HG03457 (cell line): ENCODE data around the gene HYLS1.
"Not testable (repeated sequence)": the region's sequence is repeated elsewhere in the genome, so short reads cannot be mapped to it uniquely, and the experiment has no call there.

Source experiments
- ATAC-seq: cut with Tn5 transposase; IDR thresholded peaks from one replicate; pipeline ENCODE4 v1.9.1; 2021; ENCODE audit warnings: moderate number of reproducible peaks; ENCODE audit not compliant: unreplicated experiment

Gene HYLS1, protein sequence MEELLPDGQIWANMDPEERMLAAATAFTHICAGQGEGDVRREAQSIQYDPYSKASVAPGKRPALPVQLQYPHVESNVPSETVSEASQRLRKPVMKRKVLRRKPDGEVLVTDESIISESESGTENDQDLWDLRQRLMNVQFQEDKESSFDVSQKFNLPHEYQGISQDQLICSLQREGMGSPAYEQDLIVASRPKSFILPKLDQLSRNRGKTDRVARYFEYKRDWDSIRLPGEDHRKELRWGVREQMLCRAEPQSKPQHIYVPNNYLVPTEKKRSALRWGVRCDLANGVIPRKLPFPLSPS

DNA sequence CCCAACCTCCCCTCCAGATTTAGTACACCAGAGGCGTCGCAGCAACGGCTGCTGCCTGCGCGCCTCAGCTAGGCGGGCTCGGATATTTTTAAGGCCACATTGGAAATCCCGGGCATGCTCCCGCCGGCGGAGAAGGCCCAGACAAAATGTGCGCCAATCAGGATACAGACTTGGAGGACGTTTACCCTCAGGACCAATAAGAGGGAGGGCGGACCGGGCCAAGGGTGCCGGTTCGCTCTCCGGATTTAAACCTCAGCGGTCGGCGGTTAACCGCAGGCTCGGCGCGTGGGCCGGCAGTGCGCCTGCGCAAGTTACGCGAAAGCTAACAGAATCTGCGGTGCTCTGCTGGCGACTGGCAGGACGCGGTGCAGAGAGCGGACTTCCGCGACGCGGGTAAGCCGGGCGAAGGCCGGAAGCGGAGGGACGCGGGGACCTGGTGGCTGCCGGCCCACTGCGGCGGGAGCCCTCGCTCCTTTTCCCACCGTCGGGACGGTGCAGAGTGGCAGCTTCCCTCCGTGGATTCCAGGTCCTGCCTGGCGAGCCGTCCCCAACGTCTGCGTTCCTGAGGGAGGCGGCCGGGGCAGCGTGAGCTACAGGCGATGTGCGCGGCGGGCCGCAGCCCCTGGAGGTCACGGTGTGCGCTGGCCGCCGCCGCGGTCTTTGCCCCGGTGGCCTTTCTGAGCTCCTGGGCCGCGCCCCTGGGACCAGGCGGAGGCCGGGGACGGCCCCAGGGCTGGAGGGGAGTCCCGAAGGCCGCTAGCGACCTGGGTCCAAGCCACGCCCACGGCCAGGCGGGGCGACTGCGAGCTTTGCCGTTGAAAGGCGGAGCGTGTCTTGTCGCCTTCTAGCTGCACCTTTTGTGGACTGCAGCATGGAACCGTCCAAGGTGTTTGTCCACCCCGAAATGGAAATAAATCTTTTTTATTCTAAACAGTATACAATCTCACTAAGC, at the start of gene HYLS1:
Gene HYLS1 (plus strand): TSS at position 296 of the 952 bp plus-strand sequence. CDS start 11,701 bp downstream, outside the sequence.
- peak; percentile 86 for ATAC-seq

DNA sequence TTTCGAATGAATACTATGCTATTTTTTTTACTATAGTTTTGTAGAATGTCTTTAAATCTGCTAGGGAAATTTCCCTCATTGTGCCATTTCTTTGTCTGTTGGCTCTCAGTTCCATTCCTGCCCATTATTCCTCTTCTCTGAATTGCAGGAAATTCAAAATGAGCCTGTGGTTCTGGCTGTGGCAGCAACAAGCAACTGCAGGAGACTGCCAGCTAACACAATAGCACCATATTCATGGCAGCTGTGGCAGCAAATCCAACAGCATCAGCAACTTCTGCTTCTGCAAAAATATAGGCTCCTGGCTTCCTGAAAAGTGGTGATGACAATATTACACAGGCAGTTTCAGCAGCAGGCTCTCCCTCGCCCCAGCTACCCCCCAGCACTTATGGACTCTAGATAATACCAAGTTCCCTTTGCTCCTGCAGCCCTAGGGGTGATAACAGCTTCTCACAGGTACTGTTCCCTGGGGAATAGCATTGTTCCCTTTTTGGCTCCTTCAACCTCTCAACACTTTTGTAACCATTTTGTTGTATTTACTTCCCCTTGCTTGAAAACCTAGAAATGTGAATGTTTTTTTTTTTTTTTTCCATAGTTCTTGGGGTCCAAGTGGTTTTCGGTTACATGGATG, 45.0 kb upstream of the HYLS1 start:
- ATAC-seq: no peak

DNA sequence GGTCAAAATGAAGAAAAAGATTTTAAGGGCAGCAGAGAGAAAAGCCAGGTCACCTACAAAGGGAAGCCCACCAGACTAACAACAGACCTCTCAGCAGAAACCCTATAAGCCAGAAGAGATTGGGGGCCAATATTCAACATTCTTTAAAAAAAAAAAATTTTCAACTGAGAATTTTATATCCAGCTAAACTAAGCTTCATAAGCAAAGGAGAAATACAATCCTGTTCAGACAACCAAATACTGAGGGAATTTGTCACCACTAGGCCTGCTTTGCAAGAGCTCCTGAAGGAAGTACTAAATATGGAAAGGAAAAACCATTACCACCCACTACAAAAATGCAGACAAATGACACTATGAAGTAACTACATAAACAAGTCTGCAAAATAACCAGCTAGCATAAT, 41.3 kb upstream of the HYLS1 start:
- no peak for ATAC-seq

DNA sequence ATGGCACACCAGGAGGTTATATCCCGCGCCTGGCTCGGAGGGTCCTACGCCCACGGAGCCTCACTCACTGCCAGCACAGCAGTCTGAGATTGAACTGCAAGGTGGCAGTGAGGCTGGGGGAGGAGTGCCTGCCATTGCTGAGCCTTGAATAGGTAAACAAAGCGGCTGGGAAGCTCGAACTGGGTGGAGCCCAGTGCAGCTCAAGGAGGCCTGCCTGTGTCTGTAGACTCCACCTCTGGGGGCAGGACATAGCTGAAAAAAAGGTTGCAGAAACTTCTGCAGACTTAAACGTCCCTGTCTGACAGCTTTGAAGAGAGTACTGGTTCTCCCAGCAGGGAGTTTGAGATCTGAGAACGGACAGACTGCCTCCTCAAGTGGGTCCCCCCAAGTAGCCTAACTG, 29.8 kb upstream of the HYLS1 start:
- ATAC-seq: not testable (repeated sequence)

DNA sequence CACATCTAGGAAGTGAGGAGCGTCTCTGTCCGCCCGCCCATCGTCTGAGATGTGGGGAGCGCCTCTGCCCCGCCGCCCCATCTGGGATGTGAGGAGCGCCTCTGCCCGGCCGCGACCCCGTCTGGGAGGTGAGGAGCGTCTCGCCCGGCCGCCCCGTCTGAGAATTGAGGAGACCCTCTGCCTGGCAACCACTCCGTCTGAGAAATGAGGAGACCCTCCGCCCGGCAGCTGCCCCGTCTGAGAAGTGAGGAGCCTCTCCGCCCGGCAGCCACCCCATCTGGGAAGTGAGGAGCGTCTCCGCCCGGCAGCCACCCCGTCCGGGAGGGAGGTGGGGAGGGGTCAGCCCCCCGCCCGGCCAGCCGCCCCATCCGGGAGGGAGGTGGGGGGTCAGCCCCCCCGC, 24.7 kb upstream of the HYLS1 start:
- not testable (repeated sequence) for ATAC-seq

DNA sequence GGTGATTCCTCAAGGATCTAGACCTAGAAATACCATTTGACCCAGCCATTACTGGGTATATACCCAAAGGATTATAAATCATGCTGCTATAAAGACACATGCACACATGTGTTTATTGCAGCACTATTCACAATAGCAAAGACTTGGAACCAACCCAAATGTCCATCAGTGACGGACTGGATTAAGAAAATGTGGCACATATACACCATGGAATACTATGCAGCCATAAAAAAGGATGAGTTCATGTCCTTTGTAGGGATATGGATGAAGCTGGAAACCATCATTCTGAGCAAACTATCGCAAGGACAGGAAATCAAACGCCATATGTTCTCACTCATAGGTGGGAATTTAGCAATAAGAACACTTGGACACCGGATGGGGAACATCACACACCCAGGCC, 22.1 kb upstream of the HYLS1 start:
- not testable (repeated sequence) for ATAC-seq

DNA sequence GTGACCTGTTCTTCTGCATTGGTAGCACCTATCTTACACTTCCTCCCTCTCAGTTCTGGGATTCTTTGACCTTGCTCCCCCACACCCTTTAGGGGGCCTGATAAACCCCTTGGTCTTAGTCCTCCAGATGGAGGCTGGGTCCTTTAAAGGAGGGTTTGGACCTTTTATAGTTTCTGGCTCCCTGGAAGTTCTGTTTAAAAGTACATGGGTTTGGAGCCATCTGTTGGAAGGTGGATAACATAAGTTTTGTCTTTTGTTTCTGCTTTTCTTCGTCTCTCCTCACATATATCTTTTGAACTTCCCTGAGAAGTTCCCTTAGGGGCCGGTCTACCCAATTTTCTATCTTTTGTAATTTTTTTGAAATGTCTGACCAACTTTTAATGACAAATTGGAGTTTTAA, 17.9 kb upstream of the HYLS1 start:
- no peak for ATAC-seq

DNA sequence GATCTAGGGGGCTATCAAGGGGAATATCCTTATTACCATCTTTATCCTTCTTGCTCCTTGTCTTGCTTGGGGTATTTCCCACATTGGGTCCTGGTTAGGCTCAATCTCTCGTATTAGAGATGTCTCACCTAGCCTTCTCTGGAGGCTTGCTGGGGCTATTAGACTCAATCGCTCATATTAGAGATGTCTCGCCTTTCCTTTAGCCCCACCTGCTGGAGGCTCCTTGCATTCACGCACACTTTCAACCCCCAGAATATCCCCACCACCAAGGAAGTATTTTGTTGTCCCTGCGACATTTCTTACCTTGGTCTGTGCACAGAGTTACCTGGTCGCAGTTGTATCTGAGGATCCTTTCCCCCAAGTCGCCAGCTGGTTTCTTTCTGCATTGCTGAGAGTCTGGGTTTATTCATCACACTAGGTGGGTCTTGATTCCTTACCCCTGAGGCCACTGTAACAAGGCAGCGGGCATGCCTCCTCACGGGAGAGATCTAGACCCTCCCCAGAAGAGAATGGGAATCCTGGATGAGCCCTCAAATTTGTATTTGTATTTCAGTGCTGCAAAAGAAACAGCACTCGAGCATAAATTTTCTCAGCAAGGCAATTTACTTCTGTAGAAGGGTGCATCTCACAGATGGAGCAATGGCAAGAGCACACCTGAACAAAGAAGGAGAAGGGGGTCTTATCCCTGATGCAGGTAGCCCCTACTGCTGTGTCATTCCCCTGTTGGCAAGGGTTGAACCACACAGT, 15.9 kb upstream of the HYLS1 start:
- no peak for ATAC-seq

DNA sequence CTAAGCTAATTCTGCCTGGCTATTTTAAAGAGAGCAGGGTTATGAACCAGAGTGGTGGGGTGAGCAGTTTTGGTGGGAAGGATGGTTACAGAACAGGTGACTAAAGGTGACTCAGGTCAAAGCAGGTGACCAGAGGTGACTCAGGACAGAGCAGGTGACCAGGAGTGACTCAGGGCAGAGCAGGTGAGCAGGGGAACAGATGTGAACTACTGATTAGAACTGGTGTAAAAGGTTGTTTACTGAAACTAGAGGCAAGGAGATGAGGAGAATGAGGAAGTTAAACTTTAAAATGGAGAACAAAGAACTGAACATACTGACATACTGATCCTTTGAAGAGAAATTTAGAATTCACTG, 15.4 kb upstream of the HYLS1 start:
- no peak for ATAC-seq

DNA sequence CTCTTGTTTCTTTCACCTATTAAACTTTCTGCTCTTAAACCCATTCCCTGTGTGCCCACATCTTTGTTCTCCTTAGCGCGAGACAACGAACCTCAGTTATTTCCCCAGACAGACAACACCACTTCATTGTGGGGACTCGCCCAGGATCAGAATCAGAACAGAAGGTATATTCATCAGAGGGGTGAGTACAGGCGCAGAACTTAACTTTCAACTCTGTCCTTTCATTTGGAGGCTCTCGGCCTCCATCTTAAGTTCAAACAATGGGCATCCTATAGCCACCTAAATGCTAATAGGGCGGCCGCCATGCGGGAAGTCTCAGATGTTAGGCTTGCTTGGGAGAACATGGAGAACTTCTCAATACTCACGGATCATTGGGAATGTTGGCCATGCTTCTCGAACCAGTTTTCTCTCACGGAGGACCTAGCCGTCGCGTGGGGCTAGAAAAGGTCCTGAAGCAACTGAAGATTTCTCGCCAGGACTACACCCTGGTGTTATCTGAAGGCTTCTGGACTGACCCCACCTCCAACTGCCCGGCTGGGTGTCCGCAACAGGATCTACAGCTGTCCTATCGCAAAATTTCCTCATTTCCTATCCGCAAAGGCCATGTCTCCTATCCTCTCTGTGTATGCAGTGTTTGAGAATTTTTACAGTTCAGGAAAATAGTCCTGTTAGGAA, 13.4 kb upstream of the HYLS1 start:
- no peak for ATAC-seq

DNA sequence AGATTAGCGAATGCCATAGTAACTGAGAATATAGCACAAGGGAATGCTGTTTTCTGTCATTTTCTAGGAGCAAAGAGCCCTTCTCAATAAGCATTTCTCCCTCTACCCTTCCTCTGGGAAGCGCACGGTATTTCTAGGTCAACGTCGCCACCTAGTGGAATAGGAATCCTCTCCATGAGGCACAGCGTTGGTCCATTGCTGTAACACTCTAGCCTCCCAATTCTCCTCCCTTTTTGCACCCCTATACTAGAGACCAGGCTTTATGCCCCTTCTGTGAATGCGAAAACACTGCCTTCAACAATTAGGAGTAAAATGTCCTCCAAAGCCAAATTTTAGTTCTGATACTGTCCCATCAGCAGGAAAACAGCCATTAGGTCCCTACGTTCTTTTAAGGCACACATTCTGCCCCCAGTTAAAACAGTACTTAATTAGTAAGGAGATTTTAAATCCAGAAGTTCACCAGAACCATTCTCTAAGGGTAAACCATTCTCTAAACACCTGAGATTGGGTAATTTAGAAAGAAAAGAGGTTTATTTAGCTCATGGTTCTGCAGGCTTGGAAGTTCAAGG, 12.8 kb upstream of the HYLS1 start:
- no peak for ATAC-seq

DNA sequence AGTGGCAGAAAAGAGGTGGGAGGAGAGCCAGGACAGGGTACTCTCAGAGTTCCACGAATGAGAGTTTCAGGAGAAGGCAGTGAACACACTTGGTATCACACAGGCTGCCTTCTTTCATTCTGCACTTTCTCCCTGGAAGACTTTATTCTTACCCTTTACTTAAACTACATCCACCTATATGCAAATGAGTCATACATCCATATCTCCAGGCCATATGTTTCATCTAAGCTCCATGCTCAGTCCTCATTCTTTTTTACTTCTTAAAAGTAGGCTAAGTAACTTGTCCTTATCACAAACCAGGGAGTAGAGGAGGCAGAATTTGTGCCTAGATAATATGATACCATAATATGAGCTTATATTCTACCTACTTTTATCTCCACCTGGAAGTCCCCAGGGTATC, 6.2 kb upstream of the HYLS1 start:
- no peak for ATAC-seq

DNA sequence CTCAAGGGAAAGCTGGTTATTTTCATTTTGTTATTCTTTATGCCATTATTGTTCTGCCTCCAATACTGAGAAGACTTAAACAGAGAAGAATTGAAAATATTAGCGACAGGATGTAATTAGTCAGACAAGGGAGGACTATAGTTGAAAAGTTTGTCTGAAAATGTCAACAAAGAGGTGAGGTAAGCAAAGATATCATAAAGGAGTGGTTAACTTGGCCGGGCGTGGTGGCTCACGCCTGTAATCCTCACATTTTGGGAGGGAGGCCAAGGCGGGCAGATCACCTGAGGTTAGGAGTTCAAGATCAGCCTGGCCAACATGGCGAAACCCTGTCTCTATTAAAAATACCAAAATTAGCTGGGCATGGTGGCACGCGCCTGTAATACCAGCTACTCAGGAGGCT, 4.1 kb upstream of the HYLS1 start:
- no peak for ATAC-seq

DNA sequence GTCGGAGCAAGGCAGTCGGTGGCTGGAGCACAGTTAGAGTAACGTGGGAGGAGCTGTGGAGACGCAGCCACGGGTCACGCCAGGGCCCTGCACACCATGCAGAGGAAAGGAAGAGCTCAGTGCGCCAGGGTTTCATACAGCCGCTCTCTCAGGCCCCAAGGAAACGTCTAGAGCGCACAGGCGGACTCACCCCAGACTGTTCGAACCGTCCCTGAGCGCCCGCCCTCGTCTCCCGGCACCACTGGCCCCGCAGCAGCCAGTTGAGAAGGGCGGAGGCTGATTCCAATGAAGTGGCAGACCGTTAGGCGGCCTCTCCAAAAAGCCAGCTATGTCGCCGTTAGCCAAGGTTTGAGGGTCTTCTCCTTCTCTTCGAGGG, 483 bp upstream of the HYLS1 start:
- ATAC-seq: peak; percentile 26

DNA sequence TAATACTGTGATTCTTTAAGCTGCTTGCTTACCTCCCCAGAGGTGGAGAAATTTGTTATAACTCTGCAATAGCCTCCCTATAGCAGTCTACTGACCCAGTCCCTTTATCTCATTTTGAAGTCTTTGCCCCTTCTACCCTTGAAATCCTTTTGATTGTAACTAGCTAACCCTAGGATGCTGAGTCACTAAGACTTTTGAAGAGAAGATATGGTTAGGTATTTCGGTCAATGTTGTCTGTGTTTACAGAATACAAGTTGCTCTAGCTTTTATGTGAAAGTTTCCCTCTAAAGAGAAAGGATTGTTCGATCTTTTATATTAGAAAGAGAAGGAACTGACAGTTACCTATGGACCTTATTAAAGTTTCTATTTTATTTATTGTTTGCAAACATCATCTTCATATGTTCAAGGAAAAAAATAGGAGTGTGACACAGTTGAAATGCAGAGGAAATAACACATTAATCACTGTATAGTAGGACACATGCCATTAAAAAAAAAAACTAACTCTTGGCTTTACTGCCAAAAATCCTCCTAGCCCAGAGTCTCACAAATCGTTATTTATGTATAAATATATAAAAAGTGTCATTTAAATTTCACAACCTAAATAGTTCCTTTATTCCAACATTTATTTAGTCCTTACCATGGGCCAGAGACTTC, 3.1 kb downstream of the HYLS1 start:
- ATAC-seq: no peak

DNA sequence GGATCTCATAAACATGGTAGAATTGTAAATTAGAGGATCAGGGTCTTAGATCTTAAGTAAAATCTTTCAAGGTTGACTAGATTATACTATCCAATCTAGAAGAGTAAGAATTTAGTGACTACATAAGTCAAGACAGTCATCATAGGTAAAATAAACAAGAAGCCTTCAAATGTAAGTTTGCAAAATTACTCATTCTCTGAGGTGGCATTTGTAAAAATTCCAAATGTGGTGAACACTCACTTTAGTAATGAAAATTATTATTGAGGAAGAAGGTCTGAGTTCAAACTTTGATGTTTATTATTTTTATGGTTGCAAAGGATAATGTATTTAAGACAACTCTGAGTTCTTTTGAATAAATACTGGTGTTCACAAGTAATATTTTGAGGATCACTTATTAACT, 4.6 kb downstream of the HYLS1 start:
- ATAC-seq: no peak

DNA sequence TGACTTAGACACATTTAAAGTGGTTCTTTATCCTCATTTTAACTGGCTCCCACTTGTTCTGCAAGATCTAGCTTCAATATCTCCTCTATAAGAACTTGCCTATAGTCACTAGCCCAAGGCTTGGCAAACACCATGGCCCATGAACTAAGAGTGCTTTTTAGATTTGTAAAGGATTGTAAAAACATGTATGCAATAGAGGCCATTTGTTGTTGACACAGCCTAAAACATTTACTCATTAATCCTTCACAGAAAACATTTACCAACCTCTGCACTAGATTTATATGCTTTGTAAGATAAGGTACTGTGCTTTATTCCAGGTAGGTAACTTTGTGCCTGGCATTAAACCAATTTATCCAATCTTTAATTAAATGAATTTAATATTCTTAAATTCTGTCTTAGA, 5.5 kb downstream of the HYLS1 start:
- no peak for ATAC-seq

DNA sequence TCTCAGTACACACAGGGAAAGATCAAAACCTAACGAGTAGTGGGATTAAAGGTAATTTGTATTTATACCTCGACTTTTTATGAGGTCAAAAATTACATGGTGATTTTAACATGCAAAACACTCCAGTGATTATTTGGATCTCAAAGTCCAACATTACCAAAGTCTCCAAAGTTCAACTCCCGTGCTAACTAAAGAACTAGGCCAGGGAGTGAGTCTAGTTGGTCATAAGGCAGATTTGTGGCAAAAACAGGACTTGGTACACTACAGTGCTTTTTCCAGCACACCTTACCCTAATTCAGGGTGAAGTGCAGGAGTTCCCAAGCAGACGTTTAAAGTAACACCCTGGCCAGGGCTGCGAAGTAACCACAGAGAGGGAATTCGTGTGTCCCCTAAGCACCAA, 14.4 kb downstream of the HYLS1 start:
- ATAC-seq: no peak

DNA sequence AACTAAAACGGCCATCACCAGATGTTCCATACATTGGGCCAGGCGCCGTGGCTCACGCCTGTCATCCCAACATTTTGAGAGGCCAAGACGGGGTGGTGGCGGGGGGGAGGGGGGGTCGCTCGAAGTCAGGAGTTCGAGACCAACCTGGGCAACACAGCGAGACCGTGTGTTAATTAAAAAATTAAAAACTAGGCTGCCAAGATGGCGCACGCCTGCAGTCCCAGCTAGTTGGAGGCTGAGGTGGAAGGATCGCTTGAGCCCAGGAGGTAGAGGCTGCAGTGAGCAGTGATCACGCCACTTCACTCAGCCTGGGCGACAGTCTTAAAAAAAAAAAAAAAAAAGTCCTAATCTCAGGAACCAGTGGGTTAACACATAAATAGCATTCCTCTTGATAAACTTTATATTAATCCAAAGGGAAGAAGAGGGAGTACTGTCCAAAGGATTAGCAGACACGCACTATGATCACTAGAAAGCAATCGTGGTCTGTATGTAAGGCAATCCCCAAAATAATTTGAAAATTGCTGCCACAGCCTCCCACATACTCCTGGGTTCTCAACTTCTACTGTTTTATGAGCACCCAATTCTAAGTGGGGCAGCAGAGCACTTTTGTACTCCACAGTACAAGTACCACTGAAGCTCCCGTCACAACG, 14.9 kb downstream of the HYLS1 start:
- ATAC-seq: no peak
